GM10847 (cell line): ENCODE results near the gene MB21D2.

Experiments used
- POLR2A ChIP-seq: IDR thresholded peaks from 2 replicates; pipeline ENCODE4 v1.6.1; 2011; ENCODE audit not compliant: insufficient read length; ENCODE audit errors: extremely low read depth

Gene MB21D2

GRCh38 chr3:192887047-192887446 lies 30.6 kb downstream of the MB21D2 start:
- no peak for TF ChIP-seq POLR2A

- no peak for TF ChIP-seq POLR2A
These were observed 32.6 kb downstream of the MB21D2 start for GRCh38 chr3:192884777-192885773.

GRCh38 chr3:192883512-192883911 lies 34.1 kb downstream of the MB21D2 start:
- no peak for TF ChIP-seq POLR2A

- TF ChIP-seq POLR2A: no peak
These were observed 36.4 kb downstream of the MB21D2 start for GRCh38 chr3:192881159-192881786.

GRCh38 chr3:192880313-192880712 lies 37.3 kb downstream of the MB21D2 start:
- TF ChIP-seq POLR2A: no peak

- TF ChIP-seq POLR2A: no peak
These were observed 38.2 kb downstream of the MB21D2 start for GRCh38 chr3:192879346-192880031.

GRCh38 chr3:192875971-192876565 lies 41.6 kb downstream of the MB21D2 start:
- TF ChIP-seq POLR2A: no peak

GRCh38 chr3:192870822-192871221 lies 46.8 kb downstream of the MB21D2 start:
- TF ChIP-seq POLR2A: no peak

- no peak for TF ChIP-seq POLR2A
These were observed 48.3 kb downstream of the MB21D2 start for GRCh38 chr3:192869131-192870031.

- TF ChIP-seq POLR2A: no peak
These were observed 50.0 kb downstream of the MB21D2 start for GRCh38 chr3:192867645-192868044.

GRCh38 chr3:192866804-192867203 lies 50.9 kb downstream of the MB21D2 start:
- no peak for TF ChIP-seq POLR2A

- no peak for TF ChIP-seq POLR2A
These were observed 52.7 kb downstream of the MB21D2 start for GRCh38 chr3:192864941-192865340.

- no peak for TF ChIP-seq POLR2A
These were observed 54.6 kb downstream of the MB21D2 start for GRCh38 chr3:192863091-192863420.

- no peak for TF ChIP-seq POLR2A
These were observed 55.1 kb downstream of the MB21D2 start for GRCh38 chr3:192862408-192863090.
